Heart right ventricle (tissue), 16 donors: ENCODE data around the gene AADAC. TPM values are rescaled to one million over a fixed set of nuclear protein-coding genes. Genes with fewer than 3 reads are reported as not detected.

Source experiments
- ATAC-seq, 8 donors: fragments of 200-7000 bp; cut with Tn5 transposase; one replicate each; pipeline ENCODE4 v1.9.1; 2020; ENCODE audit warnings: mild to moderate bottlenecking in 8 of 8, moderate library complexity in 8 of 8, moderate number of reproducible peaks in 1 of 8
- DNase-seq, 2 donors: peaks; one replicate each; pipeline ENCODE4 v3.0.0-alpha.2; 2020
- H3K27ac ChIP-seq, 10 donors: fragments of 200-600 bp; sonication (generic) in 2 of 10; one replicate each; pipeline versions ENCODE4 v1.5.0 to v1.8.0; 2020 to 2022; ENCODE audit warnings: mild to moderate bottlenecking in 3 of 10
- H3K27me3 ChIP-seq, 7 donors: fragments of 200-600 bp; one replicate each; pipeline ENCODE4 v1.8.0; 2021 to 2022; ENCODE audit warnings: mild to moderate bottlenecking in 2 of 7
- H3K36me3 ChIP-seq, 9 donors: fragments of 200-600 bp; sonication (generic) in 1 of 9; one replicate each; pipeline versions ENCODE4 v1.5.0 to v1.8.0; 2020 to 2022; ENCODE audit warnings: mild to moderate bottlenecking in 2 of 9
- H3K4me1 ChIP-seq, 9 donors: fragments of 200-600 bp; sonication (generic) in 1 of 9; one replicate each; pipeline versions ENCODE4 v1.5.0 to v1.8.0; 2020 to 2022; ENCODE audit warnings: mild to moderate bottlenecking in 4 of 9
- H3K4me3 ChIP-seq, 10 donors: fragments of 200-600 bp; sonication (generic) in 2 of 10; one replicate each; pipeline versions ENCODE4 v1.5.0 to v1.8.0; 2020 to 2022; ENCODE audit warnings: mild to moderate bottlenecking in 7 of 10, moderate library complexity in 2 of 10
- H3K9me3 ChIP-seq, 11 donors: fragments of 200-600 bp in 10 of 11; sonication (generic) in 2 of 11; one replicate each; pipeline versions ENCODE4 v1.5.0 to v1.8.0; 2013 to 2022; ENCODE audit warnings: mild to moderate bottlenecking in 2 of 11, control low read depth in 1 of 11, moderate library complexity in 1 of 11
- CTCF ChIP-seq, 9 donors: fragments of 200-600 bp; sonication (generic) in 2 of 9; IDR thresholded peaks; one replicate each; pipeline versions ENCODE4 v1.5.0 to v1.8.0; 2021 to 2022; ENCODE audit warnings: antibody characterized with exemption in 9 of 9, mild to moderate bottlenecking in 5 of 9, moderate library complexity in 1 of 9
- WGBS, 2 donors: extraction: QIAGEN DNeasy Blood & Tissue Kit; methylation state at CpG; one replicate each; pipeline ENCODE4 v1.1.7; 2013; ENCODE audit warnings: inconsistent platforms in 1 of 2; 5-methylcytosine and 5-hydroxymethylcytosine counted together
- intact Hi-C, 10 donors: fragments of 100-400 bp; cut with DNase I; formaldehyde crosslinking; loops; one replicate each; pipeline versions ENCODE4 v1.11.1 to v1.14.2; 2022
- polyA plus RNA-seq, 2 donors: library from polyadenylated mRNA; stranded (reverse); fragments of 200-250 nt; gene quantifications; one replicate each; pipeline ENCODE4 v1.2.3, GENCODE V29; 2013
- total RNA-seq, 10 donors: library from RNA; stranded (reverse); fragmentation: NEBNext Ultra II Directional in 3 of 10; extraction: Animal tissue kit (Norgen Biotek cat#: 25700) in 3 of 10; gene quantifications; one replicate each; pipeline versions ENCODE4 v1.2.1 to v1.2.4, GENCODE V29; 2021 to 2023
- donor health status: Arrhythmogenic right ventricular cardiomyopathy.
- donor health status: ischemic (EF 13 %, LVEDD 7.1; RV severe dilation, severe dysfunction).
- donor health status: healthy with polysubstance abuse.
- donor health status: DM: no; HTN: yes; CAD: no.
- donor health status: DM: no; HTN: no; CAD: no.
- donor health status: ischemic (EF 25% LVEDD 6.9; RV normal size, moderate dysfunction).
- donor health status: ischemic (EF 25% LVEDD 5.7; RV mildly dilated, moderate dysfunction).
- donor health status: healthy.
- donor health status: DM: yes; HTN: yes; CAD: no.
- donor health status: Ischemic cardiomyopathy.
- donor health status: ischemic (EF 35%, LVEDD 5.7; RV mildly dilated, moderate dysfunction).
- donor health status: nonischemic (EF 11% LVEDD 7.7; RV severe dilation, severe dysfunction).
- donor health status: DM: yes; HTN: yes; CAD: no.
- donor health status: PGD.
- donor health status: ischemic (EF 29% LVEDD 5.4; RV normal size, mild dysfunction).
- donor health status: nonischemic (EF 23%, LVEDD 6.1; RV moderate dilation, normal function).

The AADAC gene
- total and polyA plus RNA-seq, 12 donors: 0.01 to 0.14 TPM; not detected in 10

GRCh38 chr3:151792411-151792810 is 21.5 kb upstream of the AADAC start:
- Histone ChIP-seq H3K4me3 (no peak overlapping the region), H3K4me1 (peaks cover 0 to 2% (median 0%) of the 10 kb centered on the region in 9 donors), H3K27me3 (no peaks in the 10 kb centered on the region), H3K9me3 (peaks cover 0 to 3% (median 0%) of the 10 kb centered on the region in 11 donors), H3K36me3 (no peaks in the 10 kb centered on the region), H3K27ac (no peak overlapping the region)
- WGBS, 2 donors: 89 to 93% methylated on average over 2 of the region's 2 CpGs
- TF ChIP-seq CTCF (IDR thresholded peaks at IDR 0.05): no peak
- ATAC-seq: no peak
- no peak for DNase-seq
- intact Hi-C loops: loop anchor here in 1 of 10 donors (1.0 kb wide), 1 partner anchor 42 kb away; no protein-coding TSS in a partner anchor

GRCh38 chr3:151793636-151794035 is 20.3 kb upstream of the AADAC start:
- H3K36me3 ChIP-seq: no peaks in the 10 kb centered on the region
- H3K4me3 ChIP-seq: no peak overlapping the region
- 66 to 67% methylated on average over 2 of the region's 2 CpGs for WGBS, 2 donors
- H3K27me3 ChIP-seq: no peaks in the 10 kb centered on the region
- intact Hi-C loops: no loop called here
- H3K27ac ChIP-seq: no peak overlapping the region
- peaks cover 0 to 3% (median 0%) of the 10 kb centered on the region in 11 donors for H3K9me3 ChIP-seq
- TF ChIP-seq CTCF (IDR thresholded peaks at IDR 0.05): no peak
- no peak for DNase-seq
- H3K4me1 ChIP-seq: no peaks in the 10 kb centered on the region
- ATAC-seq: no peak

- 87 to 93% methylated on average over 2 of the region's 2 CpGs for WGBS, 2 donors
- DNase-seq: no peak
- intact Hi-C loops: no loop called here
Observed at GRCh38 chr3:151794080-151794479, 19.8 kb upstream of the AADAC start.

GRCh38 chr3:151795276-151795675 is 18.6 kb upstream of the AADAC start:
- Histone ChIP-seq H3K9me3 (peaks cover 0 to 3% (median 0%) of the 10 kb centered on the region in 11 donors), H3K4me3 (no peak overlapping the region), H3K4me1 (no peaks in the 10 kb centered on the region), H3K27me3 (no peaks in the 10 kb centered on the region), H3K36me3 (no peaks in the 10 kb centered on the region), H3K27ac (no peak overlapping the region)
- intact Hi-C loops: no loop called here
- no peak for TF ChIP-seq CTCF (IDR thresholded peaks at IDR 0.05)
- ATAC-seq (no peak), DNase-seq (no peak)
- WGBS, 2 donors: 92 to 93% methylated on average over 4 of the region's 4 CpGs

More at GRCh38 chr3:151794080-151794479, 19.8 kb upstream of the AADAC start:
- H3K27ac ChIP-seq: no peak overlapping the region
- TF ChIP-seq CTCF (IDR thresholded peaks at IDR 0.05): no peak
- no peaks in the 10 kb centered on the region for H3K27me3 ChIP-seq
- no peak for ATAC-seq
- no peak overlapping the region for H3K4me3 ChIP-seq
- H3K9me3 ChIP-seq: peaks cover 0 to 3% (median 0%) of the 10 kb centered on the region in 11 donors
- H3K4me1 ChIP-seq: no peaks in the 10 kb centered on the region
- H3K36me3 ChIP-seq: no peaks in the 10 kb centered on the region
